Natural killer cell (primary cell): Measurements from ENCODE around the gene POLK. TPM values are rescaled to one million over a fixed set of nuclear protein-coding genes. Genes with fewer than 3 reads are reported as not detected.

Experiments
- ATAC-seq, 3 donors: fragments of 150-1000 bp in 2 of 3; fragments of 200-7000 bp in 1 of 3; cut with Tn5 transposase; 1 replicate in 1 of 3; 2 replicates in 2 of 3; pipeline ENCODE4 v1.10.0; 2021; ENCODE audit warnings: mild to moderate bottlenecking in 2 of 3, moderate library complexity in 2 of 3
- DNase-seq, 2 donors: peaks; one replicate each; pipeline versions ENCODE4 v3.0.0 to v3.0.0-alpha.2; 2013 to 2021; ENCODE audit warnings: mixed read lengths in 1 of 2
- H3K27ac ChIP-seq: one replicate; pipeline ENCODE4 v1.5.1; 2013; ENCODE audit warnings: mild to moderate bottlenecking, low read length
- H3K27me3 ChIP-seq: one replicate; pipeline ENCODE4 v1.6.1; 2013; ENCODE audit warnings: low read length; ENCODE audit not compliant: control insufficient read depth, insufficient read depth
- H3K36me3 ChIP-seq: one replicate; pipeline ENCODE4 v1.6.1; 2013; ENCODE audit warnings: low read length; ENCODE audit not compliant: control insufficient read depth, insufficient read depth
- H3K4me1 ChIP-seq: one replicate; pipeline ENCODE4 v1.6.1; 2013; ENCODE audit warnings: low read length; ENCODE audit not compliant: control insufficient read depth, insufficient read depth
- H3K4me3 ChIP-seq: one replicate; pipeline ENCODE4 v1.5.1; 2013; ENCODE audit warnings: low read length
- H3K9me3 ChIP-seq: one replicate; pipeline ENCODE4 v1.6.1; 2013; ENCODE audit warnings: low read length; ENCODE audit not compliant: control insufficient read depth, insufficient read depth
- H3K27ac Mint-ChIP-seq, 2 donors: one replicate each; pipeline ENCODE4 v1.8.0; 2022; ENCODE audit warnings: mild to moderate bottlenecking in 2 of 2, mixed read lengths in 2 of 2, moderate library complexity in 1 of 2
- H3K27me3 Mint-ChIP-seq, 2 donors: one replicate each; pipeline ENCODE4 v1.8.0; 2022; ENCODE audit warnings: low read depth in 2 of 2, mixed read lengths in 2 of 2
- H3K36me3 Mint-ChIP-seq: one replicate; pipeline ENCODE4 v1.8.0; 2022; ENCODE audit warnings: mixed read lengths
- H3K4me1 Mint-ChIP-seq, 2 donors: one replicate each; pipeline ENCODE4 v1.8.0; 2022; ENCODE audit warnings: mixed read lengths in 2 of 2
- H3K4me3 Mint-ChIP-seq: one replicate; pipeline ENCODE4 v1.8.0; 2022; ENCODE audit warnings: mild to moderate bottlenecking, moderate library complexity, mixed read lengths
- H3K9me3 Mint-ChIP-seq, 2 donors: one replicate each; pipeline ENCODE4 v1.8.0; 2022; ENCODE audit warnings: mixed read lengths in 2 of 2
- CTCF ChIP-seq: fragments of 200-600 bp; IDR thresholded peaks from one replicate; pipeline ENCODE4 v1.8.0; 2022; ENCODE audit warnings: antibody characterized with exemption
- WGBS: methylation state at CpG from one replicate; pipeline ENCODE4 v1.1.7; 2013; ENCODE audit warnings: missing lambda C conversion rate; ENCODE audit not compliant: insufficient coverage; 5-methylcytosine and 5-hydroxymethylcytosine counted together
- intact Hi-C: fragments of 100-400 bp; cut with micrococcal nuclease; formaldehyde crosslinking; loops from one replicate; pipeline ENCODE4 v1.14.2; 2022
- total RNA-seq, 4 donors: library from RNA; stranded (reverse); fragments of 120-200 nt in 1 of 4; gene quantifications; one replicate each; pipeline versions ENCODE4 v1.2.3 to v1.2.4, GENCODE V29; 2013 to 2022

The POLK gene
- total RNA-seq, 3 donors from 2014 or later (not counting 1 experiment from before 2014, with no cell fraction given): 16.8 to 21.5 (median 21.4) TPM

DNA sequence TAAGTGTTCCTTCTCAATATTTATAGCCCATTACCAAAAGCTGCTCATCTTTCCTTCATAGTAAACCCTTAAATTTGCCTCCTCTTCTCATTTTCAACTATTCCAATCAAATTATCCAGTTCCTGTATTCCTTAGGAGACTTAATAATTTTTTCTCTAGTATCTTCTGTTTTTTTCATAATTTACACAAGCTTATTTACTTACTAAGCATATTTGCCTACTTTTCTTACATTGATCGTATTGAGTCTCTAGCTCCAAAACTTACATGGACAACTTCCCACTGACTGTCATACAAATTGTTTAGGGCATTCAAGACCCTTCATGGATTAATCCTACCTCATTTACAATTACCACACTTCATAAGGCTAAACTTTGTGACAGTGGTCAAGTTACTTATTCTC, 3.9 kb upstream of the POLK start:
- Histone ChIP-seq H3K27ac (no peak overlapping the region), H3K9me3 (no peaks in the 10 kb centered on the region), H3K4me3 (no peak overlapping the region), H3K4me1 (peaks cover 14% of the 10 kb centered on the region), H3K36me3 (peaks cover 8% of the 10 kb centered on the region), H3K27me3 (no peaks in the 10 kb centered on the region)
- H3K27ac Mint-ChIP-seq: no peak overlapping the region
- H3K4me3 Mint-ChIP-seq: no peak overlapping the region
- peaks cover 44 to 52% of the 10 kb centered on the region in 2 donors for H3K4me1 Mint-ChIP-seq
- TF ChIP-seq CTCF: no peak
- no peak for ATAC-seq
- H3K36me3 Mint-ChIP-seq: no peaks in the 10 kb centered on the region
- H3K27me3 Mint-ChIP-seq: no peaks in the 10 kb centered on the region
- no peaks in the 10 kb centered on the region for H3K9me3 Mint-ChIP-seq
- DNase-seq: no peak
- intact Hi-C loops: no loop called here
- WGBS: 100% methylated on average over 1 of the region's 1 CpG

DNA sequence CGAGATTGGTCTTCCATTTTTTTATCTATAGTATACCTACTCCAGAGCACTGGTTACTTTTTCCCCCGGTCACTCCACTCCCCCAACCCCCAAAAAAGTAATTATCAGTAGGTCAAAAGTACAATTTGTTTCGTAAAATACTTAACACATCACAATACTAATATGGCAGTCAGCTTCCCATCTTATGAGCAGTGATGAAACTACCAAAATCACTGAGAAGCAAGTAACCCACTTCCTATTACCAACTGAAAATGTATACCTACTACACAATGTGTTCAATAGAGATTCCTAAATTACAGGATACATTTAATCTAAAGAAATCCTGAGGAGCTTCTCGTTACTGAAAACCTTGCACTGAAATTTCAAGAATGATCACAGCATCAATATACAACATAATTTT, 2.1 kb upstream of the POLK start:
- Histone ChIP-seq H3K27ac (no peak overlapping the region), H3K4me1 (peaks cover 14% of the 10 kb centered on the region), H3K4me3 (no peak overlapping the region), H3K36me3 (peaks cover under 1% of the 10 kb centered on the region), H3K27me3 (no peaks in the 10 kb centered on the region), H3K9me3 (no peaks in the 10 kb centered on the region)
- no peak for TF ChIP-seq CTCF
- intact Hi-C loops: no loop called here
- ATAC-seq: no peak
- no peaks in the 10 kb centered on the region for H3K27me3 Mint-ChIP-seq
- H3K36me3 Mint-ChIP-seq: no peaks in the 10 kb centered on the region
- H3K4me1 Mint-ChIP-seq: peaks cover 51 to 54% of the 10 kb centered on the region in 2 donors
- H3K9me3 Mint-ChIP-seq: no peaks in the 10 kb centered on the region
- H3K4me3 Mint-ChIP-seq: peak overlapping the region; percentile 96
- H3K27ac Mint-ChIP-seq: peak overlapping the region in 1 of 2 donors; percentile 86
- DNase-seq: no peak
- WGBS: 82% methylated on average over 4 of the region's 4 CpGs

DNA sequence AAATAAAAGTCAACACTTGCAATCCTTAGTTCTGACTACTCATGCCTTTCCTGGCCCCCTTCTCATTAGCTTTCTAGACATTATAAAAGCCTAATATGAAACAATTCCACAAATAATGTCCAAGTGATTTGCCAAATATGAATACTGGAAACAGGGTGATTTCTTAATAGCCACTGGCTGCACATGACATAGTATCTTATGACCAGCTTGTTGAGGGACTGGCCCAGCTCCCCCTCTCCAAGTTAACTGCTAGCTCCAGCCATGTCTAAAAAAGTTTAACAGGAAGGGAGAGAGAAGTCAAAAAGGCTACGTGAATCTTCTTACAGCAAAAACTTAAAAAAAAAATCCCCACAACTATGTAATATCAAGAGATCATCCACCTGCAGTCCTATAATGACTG, 1.7 kb upstream of the POLK start:
- ATAC-seq (no peak), DNase-seq (peak in 1 of 2 donors; percentile 14)
- Mint-ChIP-seq H3K27me3 (no peaks in the 10 kb centered on the region), H3K36me3 (no peaks in the 10 kb centered on the region), H3K27ac (peak overlapping the region; percentile 86 to 92), H3K4me3 (peak overlapping the region; percentile 96), H3K4me1 (peaks cover 51% of the 10 kb centered on the region in 2 donors), H3K9me3 (no peaks in the 10 kb centered on the region)
- Histone ChIP-seq H3K27ac (no peak overlapping the region), H3K9me3 (no peaks in the 10 kb centered on the region), H3K4me3 (no peak overlapping the region), H3K27me3 (no peaks in the 10 kb centered on the region), H3K36me3 (no peaks in the 10 kb centered on the region), H3K4me1 (peaks cover 14% of the 10 kb centered on the region)
- no CpG with 5 or more reads among the region's 1 CpG for WGBS
- TF ChIP-seq CTCF: no peak
- intact Hi-C loops: loop anchor here (2.0 to 10.0 kb wide), 3 partner anchors 165 to 1945 kb away; partner anchors contain the start of genes ANKRA2, HMGCR and UTP15

GRCh38 chr5:75510417-75510835, 1.3 kb upstream of the POLK start:
- peaks cover 51% of the 10 kb centered on the region in 2 donors for H3K4me1 Mint-ChIP-seq
- under 1% methylated on average over 12 of the region's 15 CpGs for WGBS

More at GRCh38 chr5:75510417-75510835, 1.3 kb upstream of the POLK start:
- Histone ChIP-seq H3K36me3 (no peaks in the 10 kb centered on the region), H3K27me3 (no peaks in the 10 kb centered on the region), H3K27ac (peak overlapping the region; percentile 64), H3K4me1 (peaks cover 14% of the 10 kb centered on the region), H3K4me3 (peak overlapping the region; percentile 62), H3K9me3 (no peaks in the 10 kb centered on the region)
- H3K4me3 Mint-ChIP-seq: peak overlapping the region; percentile 96
- ATAC-seq (no peak), DNase-seq (peak; percentile 19 to 39)
- TF ChIP-seq CTCF: no peak
- H3K27ac Mint-ChIP-seq: peak overlapping the region; percentile 86 to 92
- H3K9me3 Mint-ChIP-seq: no peaks in the 10 kb centered on the region
- intact Hi-C loops: loop anchor here (2.0 to 10.0 kb wide), 3 partner anchors 164 to 1946 kb away; partner anchors contain the start of genes ANKRA2, HMGCR and UTP15
- no peaks in the 10 kb centered on the region for H3K36me3 Mint-ChIP-seq
- no peaks in the 10 kb centered on the region for H3K27me3 Mint-ChIP-seq
